ENCODE data around the gene PPP1CA. TPM values are rescaled to one million over a fixed set of nuclear protein-coding genes. Genes with fewer than 3 reads are reported as not detected.
A peak's percentile ranks its signal among the peaks of the same experiment; 100 is the strongest.

The PPP1CA gene
- total RNA-seq, 1 experiment from 2014 or later, result 384 TPM

DNA sequence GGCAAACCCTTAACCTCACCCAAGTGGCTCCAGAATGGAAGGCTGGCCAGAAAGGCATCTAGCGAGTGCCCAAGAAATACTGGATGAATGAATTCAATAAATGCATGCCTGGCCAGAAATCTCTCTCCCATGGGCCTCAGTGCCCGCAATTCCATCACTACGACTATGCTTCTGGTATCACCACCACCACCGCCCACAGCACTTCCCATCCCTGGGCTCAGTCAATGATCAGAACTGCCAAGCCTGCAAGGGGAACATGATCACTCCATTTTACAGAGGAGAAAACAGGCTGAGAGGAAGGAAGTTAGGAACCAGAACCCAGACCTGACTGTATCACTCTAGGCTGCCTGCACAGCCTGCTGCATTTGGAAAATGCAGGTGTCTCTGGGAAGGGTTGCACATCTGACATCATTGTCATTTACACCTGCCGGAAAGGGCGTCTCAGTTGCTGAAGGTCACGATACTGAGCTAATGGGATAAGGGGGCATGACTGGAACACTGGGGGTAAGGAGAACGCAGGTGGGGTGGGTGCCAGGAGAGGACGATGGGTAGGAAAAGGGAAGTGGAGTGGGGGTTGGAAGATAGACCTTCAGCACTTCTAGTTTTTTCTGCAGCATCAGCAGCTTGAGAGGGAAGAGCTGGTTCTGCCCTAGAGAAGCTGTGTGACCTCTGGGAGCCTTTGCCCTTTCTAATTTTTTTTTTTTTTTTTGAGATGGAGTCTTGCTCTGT lies 47.6 kb upstream of the PPP1CA start:
- H3K9me3 Mint-ChIP-seq (ENCODE audit: unreplicated experiment), result no peaks in the 10 kb centered on the region
- H3K36me3 ChIP-seq (ENCODE audit: control insufficient read depth, insufficient read depth, low read length), result no peaks in the 10 kb centered on the region
- peaks cover 9% of the 10 kb centered on the region for H3K4me1 Mint-ChIP-seq (ENCODE audit: low read depth, unreplicated experiment)
- no peak overlapping the region for H3K4me3 Mint-ChIP-seq (ENCODE audit: unreplicated experiment)
- DNase-seq, result no peak
- intact Hi-C loops (cut with micrococcal nuclease; ENCODE audit: unreplicated experiment), result no loop called here
- POLR2A ChIA-PET, result interaction anchor here (0.9 kb wide), 1 partner anchor 58 kb away, joined by 5 read pairs; the partner anchor contains the start of gene RAD9A
- H3K4me3 ChIP-seq (ENCODE audit: low read depth, low read length), result no peak overlapping the region
- CTCF ChIA-PET, result no interaction called here
- BruUV-seq (replicated peaks), result no TSS peak
- H3K27ac Mint-ChIP-seq (ENCODE audit: unreplicated experiment), result no peak overlapping the region
- no peaks in the 10 kb centered on the region for H3K27me3 ChIP-seq (replicated peaks; ENCODE audit: control insufficient read depth, insufficient read depth, low read length)
- H3K4me1 ChIP-seq, result peaks cover 7% of the 10 kb centered on the region
- no peaks in the 10 kb centered on the region for H3K9me3 ChIP-seq
- peaks cover 6% of the 10 kb centered on the region for H3K36me3 Mint-ChIP-seq (ENCODE audit: insufficient read depth, unreplicated experiment)
- H3K27me3 Mint-ChIP-seq (ENCODE audit: insufficient read depth, unreplicated experiment), result no peaks in the 10 kb centered on the region
- TF ChIP-seq, protein P1, sequence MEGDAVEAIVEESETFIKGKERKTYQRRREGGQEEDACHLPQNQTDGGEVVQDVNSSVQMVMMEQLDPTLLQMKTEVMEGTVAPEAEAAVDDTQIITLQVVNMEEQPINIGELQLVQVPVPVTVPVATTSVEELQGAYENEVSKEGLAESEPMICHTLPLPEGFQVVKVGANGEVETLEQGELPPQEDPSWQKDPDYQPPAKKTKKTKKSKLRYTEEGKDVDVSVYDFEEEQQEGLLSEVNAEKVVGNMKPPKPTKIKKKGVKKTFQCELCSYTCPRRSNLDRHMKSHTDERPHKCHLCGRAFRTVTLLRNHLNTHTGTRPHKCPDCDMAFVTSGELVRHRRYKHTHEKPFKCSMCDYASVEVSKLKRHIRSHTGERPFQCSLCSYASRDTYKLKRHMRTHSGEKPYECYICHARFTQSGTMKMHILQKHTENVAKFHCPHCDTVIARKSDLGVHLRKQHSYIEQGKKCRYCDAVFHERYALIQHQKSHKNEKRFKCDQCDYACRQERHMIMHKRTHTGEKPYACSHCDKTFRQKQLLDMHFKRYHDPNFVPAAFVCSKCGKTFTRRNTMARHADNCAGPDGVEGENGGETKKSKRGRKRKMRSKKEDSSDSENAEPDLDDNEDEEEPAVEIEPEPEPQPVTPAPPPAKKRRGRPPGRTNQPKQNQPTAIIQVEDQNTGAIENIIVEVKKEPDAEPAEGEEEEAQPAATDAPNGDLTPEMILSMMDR (IDR thresholded peaks at IDR 0.05; ENCODE audit: insufficient read depth in 1 of 2, low read depth in 1 of 2, low read length in 1 of 2, severe bottlenecking in 1 of 2, unreplicated experiment in 1 of 2), result no peak

DNA sequence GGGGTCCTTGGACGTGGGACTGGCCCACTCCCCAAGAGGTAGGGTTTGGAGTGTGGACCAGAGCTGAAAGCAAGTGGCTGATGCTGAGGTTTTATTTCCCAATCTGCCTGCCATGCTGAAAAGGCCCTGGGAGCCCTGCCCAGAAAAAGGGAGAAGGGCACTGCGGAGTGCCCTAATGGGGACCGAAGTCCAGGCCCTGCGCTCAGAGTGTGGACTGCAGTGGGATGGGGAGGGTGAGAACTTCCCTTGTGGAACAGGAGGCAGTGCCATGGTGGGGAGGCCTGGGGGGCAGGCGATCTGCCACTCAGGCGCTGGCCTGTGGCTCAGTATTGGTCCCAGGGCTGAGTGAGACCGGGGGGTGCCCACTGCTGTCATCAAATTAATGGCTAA lies 46.6 kb upstream of the PPP1CA start:
- no peak overlapping the region for H3K27ac Mint-ChIP-seq (ENCODE audit: unreplicated experiment)
- POLR2A ChIA-PET, result no interaction called here

DNA sequence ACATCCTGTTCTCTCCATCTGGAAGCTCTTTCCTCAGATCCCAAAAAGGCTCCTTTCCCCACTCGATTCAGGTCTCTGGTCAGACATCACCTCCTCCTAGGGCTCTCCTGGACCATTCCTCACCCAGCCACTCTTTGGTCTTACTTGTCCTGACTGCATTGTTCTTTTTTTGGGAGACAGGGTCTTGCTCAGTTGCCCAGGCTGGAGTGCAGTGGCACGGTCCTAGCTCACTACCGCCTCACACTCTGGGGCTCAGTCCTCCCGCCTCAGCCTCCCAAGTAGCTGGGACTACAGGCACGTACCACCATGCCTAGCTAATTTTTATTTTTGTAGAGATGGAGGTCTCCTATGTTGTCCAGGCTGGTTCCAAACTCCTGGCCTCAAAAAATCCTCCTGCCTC lies 43.9 kb upstream of the PPP1CA start:
- no peaks in the 10 kb centered on the region for H3K27me3 Mint-ChIP-seq (ENCODE audit: insufficient read depth, unreplicated experiment)
- Histone ChIP-seq H3K9me3 (no peaks in the 10 kb centered on the region), H3K4me1 (peaks cover 20% of the 10 kb centered on the region), H3K4me3 (ENCODE audit: low read depth, low read length) (no peak overlapping the region), H3K27me3 (replicated peaks; ENCODE audit: control insufficient read depth, insufficient read depth, low read length) (no peaks in the 10 kb centered on the region), H3K36me3 (ENCODE audit: control insufficient read depth, insufficient read depth, low read length) (peaks cover 13% of the 10 kb centered on the region)
- peaks cover 42% of the 10 kb centered on the region for H3K36me3 Mint-ChIP-seq (ENCODE audit: insufficient read depth, unreplicated experiment)
- BruUV-seq (replicated peaks), result no TSS peak
- H3K4me3 Mint-ChIP-seq (ENCODE audit: unreplicated experiment), result peak overlapping the region; percentile 90
- peaks cover 9% of the 10 kb centered on the region for H3K4me1 Mint-ChIP-seq (ENCODE audit: low read depth, unreplicated experiment)
- POLR2A ChIA-PET, result no interaction called here
- H3K27ac Mint-ChIP-seq (ENCODE audit: unreplicated experiment), result peak overlapping the region; percentile 83
- CTCF ChIA-PET, result interaction anchor here (0.6 kb wide), 1 partner anchor 28 kb away, joined by 3 read pairs; no protein-coding TSS in a partner anchor
- DNase-seq, result no peak
- no peaks in the 10 kb centered on the region for H3K9me3 Mint-ChIP-seq (ENCODE audit: unreplicated experiment)
- intact Hi-C loops (cut with micrococcal nuclease; ENCODE audit: unreplicated experiment), result no loop called here
- TF ChIP-seq, protein P1 (IDR thresholded peaks at IDR 0.05; ENCODE audit: insufficient read depth in 1 of 2, low read depth in 1 of 2, low read length in 1 of 2, severe bottlenecking in 1 of 2, unreplicated experiment in 1 of 2), result no peak

More for the DNA sequence above, 46.6 kb upstream of the PPP1CA start:
- CTCF ChIA-PET, result no interaction called here
- Mint-ChIP-seq H3K4me1 (ENCODE audit: low read depth, unreplicated experiment) (peaks cover 9% of the 10 kb centered on the region), H3K36me3 (ENCODE audit: insufficient read depth, unreplicated experiment) (peaks cover 15% of the 10 kb centered on the region), H3K9me3 (ENCODE audit: unreplicated experiment) (no peaks in the 10 kb centered on the region), H3K27me3 (ENCODE audit: insufficient read depth, unreplicated experiment) (no peaks in the 10 kb centered on the region), H3K4me3 (ENCODE audit: unreplicated experiment) (no peak overlapping the region)
- Histone ChIP-seq H3K36me3 (ENCODE audit: control insufficient read depth, insufficient read depth, low read length) (no peaks in the 10 kb centered on the region), H3K27me3 (replicated peaks; ENCODE audit: control insufficient read depth, insufficient read depth, low read length) (no peaks in the 10 kb centered on the region), H3K4me3 (ENCODE audit: low read depth, low read length) (no peak overlapping the region), H3K9me3 (no peaks in the 10 kb centered on the region), H3K4me1 (peaks cover 8% of the 10 kb centered on the region)
- no TSS peak for BruUV-seq (replicated peaks)
- intact Hi-C loops (cut with micrococcal nuclease; ENCODE audit: unreplicated experiment), result no loop called here
- DNase-seq, result no peak
- TF ChIP-seq, protein P1 (IDR thresholded peaks at IDR 0.05; ENCODE audit: insufficient read depth in 1 of 2, low read depth in 1 of 2, low read length in 1 of 2, severe bottlenecking in 1 of 2, unreplicated experiment in 1 of 2), result no peak

All from Caco-2 (cell line).